ENCODE results near the gene ANKRD22.

DNA sequence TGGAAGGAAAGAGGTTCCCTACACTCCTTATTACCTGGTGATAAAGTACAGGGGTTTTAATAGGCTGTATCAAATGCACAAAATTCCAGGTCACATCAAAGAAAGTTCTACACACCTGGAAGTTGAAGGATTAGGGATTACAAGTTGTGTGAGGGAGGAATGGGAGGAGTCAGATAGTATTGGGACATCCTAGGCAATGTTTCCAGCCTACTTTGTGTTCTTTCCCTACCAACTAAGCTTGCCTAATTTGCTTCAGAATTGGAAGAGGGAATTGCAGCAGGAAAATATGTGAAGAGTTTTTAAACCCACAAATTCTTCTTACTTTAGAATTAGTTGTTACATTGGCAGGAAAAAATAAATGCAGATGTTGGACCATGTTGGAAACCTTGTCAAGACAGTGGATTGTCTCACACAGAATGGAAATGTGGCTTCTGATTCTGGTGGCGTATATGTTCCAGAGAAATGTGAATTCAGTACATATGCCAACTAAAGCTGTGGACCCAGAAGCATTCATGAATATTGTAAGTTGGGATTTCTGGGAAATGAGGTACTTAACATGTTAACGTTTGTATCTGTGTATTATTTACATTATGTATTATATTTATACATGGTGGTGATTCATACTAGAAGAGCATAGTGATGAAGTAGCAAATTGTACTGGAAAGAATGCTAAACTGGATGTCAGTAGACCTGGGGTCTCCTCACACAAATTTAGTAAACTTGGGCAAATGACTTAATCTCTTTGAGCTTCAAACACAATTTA, 48.9 kb downstream of the ANKRD22 start, which contains the start of gene LIPM:
- TF ChIP-seq POLR2AphosphoS5 (IDR thresholded peaks at IDR 0.05; ENCODE audit: low read depth, low read length) = no peak
- TF ChIP-seq, protein P1, sequence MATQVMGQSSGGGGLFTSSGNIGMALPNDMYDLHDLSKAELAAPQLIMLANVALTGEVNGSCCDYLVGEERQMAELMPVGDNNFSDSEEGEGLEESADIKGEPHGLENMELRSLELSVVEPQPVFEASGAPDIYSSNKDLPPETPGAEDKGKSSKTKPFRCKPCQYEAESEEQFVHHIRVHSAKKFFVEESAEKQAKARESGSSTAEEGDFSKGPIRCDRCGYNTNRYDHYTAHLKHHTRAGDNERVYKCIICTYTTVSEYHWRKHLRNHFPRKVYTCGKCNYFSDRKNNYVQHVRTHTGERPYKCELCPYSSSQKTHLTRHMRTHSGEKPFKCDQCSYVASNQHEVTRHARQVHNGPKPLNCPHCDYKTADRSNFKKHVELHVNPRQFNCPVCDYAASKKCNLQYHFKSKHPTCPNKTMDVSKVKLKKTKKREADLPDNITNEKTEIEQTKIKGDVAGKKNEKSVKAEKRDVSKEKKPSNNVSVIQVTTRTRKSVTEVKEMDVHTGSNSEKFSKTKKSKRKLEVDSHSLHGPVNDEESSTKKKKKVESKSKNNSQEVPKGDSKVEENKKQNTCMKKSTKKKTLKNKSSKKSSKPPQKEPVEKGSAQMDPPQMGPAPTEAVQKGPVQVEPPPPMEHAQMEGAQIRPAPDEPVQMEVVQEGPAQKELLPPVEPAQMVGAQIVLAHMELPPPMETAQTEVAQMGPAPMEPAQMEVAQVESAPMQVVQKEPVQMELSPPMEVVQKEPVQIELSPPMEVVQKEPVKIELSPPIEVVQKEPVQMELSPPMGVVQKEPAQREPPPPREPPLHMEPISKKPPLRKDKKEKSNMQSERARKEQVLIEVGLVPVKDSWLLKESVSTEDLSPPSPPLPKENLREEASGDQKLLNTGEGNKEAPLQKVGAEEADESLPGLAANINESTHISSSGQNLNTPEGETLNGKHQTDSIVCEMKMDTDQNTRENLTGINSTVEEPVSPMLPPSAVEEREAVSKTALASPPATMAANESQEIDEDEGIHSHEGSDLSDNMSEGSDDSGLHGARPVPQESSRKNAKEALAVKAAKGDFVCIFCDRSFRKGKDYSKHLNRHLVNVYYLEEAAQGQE (IDR thresholded peaks at IDR 0.05; ENCODE audit: insufficient read depth in 1 of 2, low read depth in 2 of 2, low read length in 2 of 2) = no peak

Data from PFSK-1 (cell line).